Activated CD4-positive, alpha-beta T cell treated with anti-CD3 and anti-CD28 coated beads, Interleukin-2, amount 10 ng/mL, durations not matched to agents 7 days and 5 days (primary cell): ENCODE measurements around the gene KLHL7. TPM values are rescaled to one million over a fixed set of nuclear protein-coding genes. Genes with fewer than 3 reads are reported as not detected.

Experiments
- CTCF ChIA-PET: fragments of 350-600 bp; sonication (Branson Sonifier 250); formaldehyde crosslinking; loops from one replicate; lab custom pipeline; 2021; ENCODE audit warnings: antibody characterized with exemption; lab: Charles Lee
- POLR2A ChIA-PET: fragments of 350-600 bp; sonication (Branson Sonifier 250); formaldehyde crosslinking; loops from one replicate; lab custom pipeline; 2021; ENCODE audit warnings: antibody characterized with exemption; lab: Charles Lee
- DNase-seq: peaks from one replicate; pipeline ENCODE4 v3.0.0-alpha.2; 2020
- H3K27ac Mint-ChIP-seq: one replicate; pipeline ENCODE4 v1.8.0; 2021; ENCODE audit warnings: mild to moderate bottlenecking, moderate library complexity, mixed read lengths
- H3K27me3 Mint-ChIP-seq: one replicate; pipeline ENCODE4 v1.8.0; 2021; ENCODE audit warnings: mixed read lengths
- H3K36me3 Mint-ChIP-seq: one replicate; pipeline ENCODE4 v1.8.0; 2021; ENCODE audit warnings: low read depth, mixed read lengths
- H3K4me1 Mint-ChIP-seq: one replicate; pipeline ENCODE4 v1.8.0; 2021; ENCODE audit warnings: mixed read lengths
- H3K4me3 Mint-ChIP-seq: one replicate; pipeline ENCODE4 v1.8.0; 2021; ENCODE audit warnings: mild to moderate bottlenecking, moderate library complexity, mixed read lengths
- H3K9me3 Mint-ChIP-seq: one replicate; pipeline ENCODE4 v1.8.0; 2021; ENCODE audit warnings: mixed read lengths
- total RNA-seq, 2 experiments: library from RNA; stranded (reverse); gene quantifications; one replicate each; pipeline ENCODE4 v1.2.3, GENCODE V29; 2021

The KLHL7 gene
- total RNA-seq, 2 experiments from 2014 or later: 16.5 to 16.7 TPM

GRCh38 chr7:23096518-23097290 is 8.9 kb upstream of the KLHL7 start:
- H3K9me3 Mint-ChIP-seq: peaks cover 2% of the 10 kb centered on the region
- ChIA-PET POLR2A (no interaction called here), CTCF (interaction anchor here (0.6 to 1.2 kb wide), 2 partner anchors 10 to 11 kb away, joined by 3 to 4 read pairs; no protein-coding TSS in a partner anchor)
- H3K4me3 Mint-ChIP-seq: no peak overlapping the region
- no peak overlapping the region for H3K27ac Mint-ChIP-seq
- H3K4me1 Mint-ChIP-seq: no peaks in the 10 kb centered on the region
- no peaks in the 10 kb centered on the region for H3K27me3 Mint-ChIP-seq
- no peak for DNase-seq
- H3K36me3 Mint-ChIP-seq: no peaks in the 10 kb centered on the region

GRCh38 chr7:23098029-23098428 is 7.6 kb upstream of the KLHL7 start:
- Mint-ChIP-seq H3K4me3 (no peak overlapping the region), H3K27ac (no peak overlapping the region), H3K27me3 (no peaks in the 10 kb centered on the region), H3K36me3 (no peaks in the 10 kb centered on the region), H3K9me3 (peaks cover 2% of the 10 kb centered on the region), H3K4me1 (no peaks in the 10 kb centered on the region)
- no peak for DNase-seq
- CTCF ChIA-PET: interaction anchor here (0.6 to 1.2 kb wide), 4 partner anchors 12 to 175 kb away, joined by 3 to 5 read pairs (median 4); no protein-coding TSS in a partner anchor
- POLR2A ChIA-PET: no interaction called here

GRCh38 chr7:23098460-23098859 is 7.1 kb upstream of the KLHL7 start:
- Mint-ChIP-seq H3K27me3 (no peaks in the 10 kb centered on the region), H3K4me3 (no peak overlapping the region), H3K36me3 (no peaks in the 10 kb centered on the region), H3K27ac (no peak overlapping the region), H3K4me1 (no peaks in the 10 kb centered on the region), H3K9me3 (peaks cover 2% of the 10 kb centered on the region)
- no peak for DNase-seq
- ChIA-PET POLR2A (no interaction called here), CTCF (interaction anchor here (0.6 to 1.0 kb wide), 3 partner anchors 11 to 174 kb away, joined by 3 to 5 read pairs (median 3); no protein-coding TSS in a partner anchor)

GRCh38 chr7:23100697-23101096 is 4.9 kb upstream of the KLHL7 start:
- H3K4me3 Mint-ChIP-seq: no peak overlapping the region
- CTCF ChIA-PET: interaction anchor here (0.8 kb wide), 1 partner anchor 17 kb away, joined by 3 read pairs; no protein-coding TSS in a partner anchor
- H3K9me3 Mint-ChIP-seq: no peaks in the 10 kb centered on the region
- peaks cover 6% of the 10 kb centered on the region for H3K4me1 Mint-ChIP-seq
- no peak overlapping the region for H3K27ac Mint-ChIP-seq
- no peaks in the 10 kb centered on the region for H3K36me3 Mint-ChIP-seq
- no peak for DNase-seq
- POLR2A ChIA-PET: no interaction called here
- no peaks in the 10 kb centered on the region for H3K27me3 Mint-ChIP-seq

GRCh38 chr7:23105086-23105643 is 420 bp upstream of the KLHL7 start:
- CTCF ChIA-PET: interaction anchor here (0.6 to 1.8 kb wide), 5 partner anchors 19 to 489 kb away, joined by 3 to 6 read pairs (median 4); no protein-coding TSS in a partner anchor
- no peak for DNase-seq
- H3K27ac Mint-ChIP-seq: peak overlapping the region; percentile 98
- POLR2A ChIA-PET: interaction anchor here (0.6 to 0.9 kb wide), 2 partner anchors 40 to 57 kb away, joined by 3 to 7 read pairs; no protein-coding TSS in a partner anchor
- no peaks in the 10 kb centered on the region for H3K27me3 Mint-ChIP-seq
- no peaks in the 10 kb centered on the region for H3K9me3 Mint-ChIP-seq
- H3K4me3 Mint-ChIP-seq: peak overlapping the region; percentile 99
- peaks cover 3% of the 10 kb centered on the region for H3K36me3 Mint-ChIP-seq
- H3K4me1 Mint-ChIP-seq: peaks cover 29% of the 10 kb centered on the region

GRCh38 chr7:23106057-23106822 is 655 bp downstream of the KLHL7 start:
- DNase-seq: peak; percentile 61
- H3K27me3 Mint-ChIP-seq: no peaks in the 10 kb centered on the region
- CTCF ChIA-PET: interaction anchor here (0.6 to 1.8 kb wide), 9 partner anchors 9 to 488 kb away, joined by 3 to 6 read pairs (median 4); no protein-coding TSS in a partner anchor
- peaks cover 3% of the 10 kb centered on the region for H3K36me3 Mint-ChIP-seq
- H3K9me3 Mint-ChIP-seq: no peaks in the 10 kb centered on the region
- peak overlapping the region; percentile 98 for H3K27ac Mint-ChIP-seq
- H3K4me3 Mint-ChIP-seq: peak overlapping the region; percentile 99
- peaks cover 29% of the 10 kb centered on the region for H3K4me1 Mint-ChIP-seq
- POLR2A ChIA-PET: interaction anchor here (0.6 to 0.9 kb wide), 4 partner anchors 39 to 82 kb away, joined by 3 to 7 read pairs (median 3); no protein-coding TSS in a partner anchor

- H3K4me3 Mint-ChIP-seq: peak overlapping the region; percentile 99
- H3K9me3 Mint-ChIP-seq: no peaks in the 10 kb centered on the region
- H3K27ac Mint-ChIP-seq: peak overlapping the region; percentile 98
- CTCF ChIA-PET: interaction anchor here (0.6 to 1.8 kb wide), 4 partner anchors 8 to 205 kb away, joined by 3 to 6 read pairs (median 4); no protein-coding TSS in a partner anchor
- peaks cover 29% of the 10 kb centered on the region for H3K4me1 Mint-ChIP-seq
- no peak for DNase-seq
- POLR2A ChIA-PET: interaction anchor here (0.6 to 0.7 kb wide), 2 partner anchors 45 to 81 kb away, joined by 3 read pairs; no protein-coding TSS in a partner anchor
- H3K36me3 Mint-ChIP-seq: peaks cover 3% of the 10 kb centered on the region
- H3K27me3 Mint-ChIP-seq: no peaks in the 10 kb centered on the region
Measured at GRCh38 chr7:23106823-23107663, 1.5 kb downstream of the KLHL7 start.

GRCh38 chr7:23107781-23108180 is 2.2 kb downstream of the KLHL7 start:
- no peak overlapping the region for H3K4me3 Mint-ChIP-seq

GRCh38 chr7:23108995-23109394 is 3.4 kb downstream of the KLHL7 start:
- Mint-ChIP-seq H3K4me1 (peaks cover 29% of the 10 kb centered on the region), H3K27ac (no peak overlapping the region), H3K4me3 (no peak overlapping the region), H3K9me3 (no peaks in the 10 kb centered on the region), H3K27me3 (no peaks in the 10 kb centered on the region), H3K36me3 (peaks cover 3% of the 10 kb centered on the region)
- no peak for DNase-seq
- ChIA-PET POLR2A (no interaction called here), CTCF (interaction anchor here (0.9 to 1.4 kb wide), 2 partner anchors 9 to 12 kb away, joined by 3 read pairs; no protein-coding TSS in a partner anchor)

More at GRCh38 chr7:23107781-23108180, 2.2 kb downstream of the KLHL7 start:
- H3K9me3 Mint-ChIP-seq: no peaks in the 10 kb centered on the region
- ChIA-PET CTCF (interaction anchor here (0.6 kb wide), 1 partner anchor 74 kb away, joined by 4 read pairs; the partner anchor contains the start of gene NUP42), POLR2A (no interaction called here)
- H3K36me3 Mint-ChIP-seq: peaks cover 3% of the 10 kb centered on the region
- DNase-seq: no peak
- peaks cover 29% of the 10 kb centered on the region for H3K4me1 Mint-ChIP-seq
- H3K27me3 Mint-ChIP-seq: no peaks in the 10 kb centered on the region
- H3K27ac Mint-ChIP-seq: no peak overlapping the region

GRCh38 chr7:23109470-23109869 is 3.9 kb downstream of the KLHL7 start:
- H3K36me3 Mint-ChIP-seq: peaks cover 3% of the 10 kb centered on the region
- ChIA-PET CTCF (interaction anchor here (0.6 to 1.4 kb wide), 2 partner anchors 9 to 11 kb away, joined by 3 read pairs; no protein-coding TSS in a partner anchor), POLR2A (no interaction called here)
- peaks cover 28% of the 10 kb centered on the region for H3K4me1 Mint-ChIP-seq
- H3K27me3 Mint-ChIP-seq: no peaks in the 10 kb centered on the region
- no peaks in the 10 kb centered on the region for H3K9me3 Mint-ChIP-seq
- no peak overlapping the region for H3K4me3 Mint-ChIP-seq
- no peak overlapping the region for H3K27ac Mint-ChIP-seq
- DNase-seq: no peak

- H3K4me1 Mint-ChIP-seq: no peaks in the 10 kb centered on the region
- no peaks in the 10 kb centered on the region for H3K27me3 Mint-ChIP-seq
- ChIA-PET POLR2A (interaction anchor here (0.6 kb wide), 1 partner anchor 9 kb away, joined by 3 read pairs; no protein-coding TSS in a partner anchor), CTCF (interaction anchor here (0.7 to 1.7 kb wide), 3 partner anchors 9 to 230 kb away, joined by 3 to 4 read pairs (median 4); no protein-coding TSS in a partner anchor)
- no peaks in the 10 kb centered on the region for H3K9me3 Mint-ChIP-seq
- H3K36me3 Mint-ChIP-seq: peaks cover 3% of the 10 kb centered on the region
- no peak overlapping the region for H3K4me3 Mint-ChIP-seq
- no peak for DNase-seq
- no peak overlapping the region for H3K27ac Mint-ChIP-seq
Measured at GRCh38 chr7:23114896-23115295, 9.3 kb downstream of the KLHL7 start.
